Placental pericyte (primary cell): ENCODE measurements around the gene ATOSB. TPM values are rescaled to one million over a fixed set of nuclear protein-coding genes. Genes with fewer than 3 reads are reported as not detected.

Source experiments
- total RNA-seq: library from RNA; depleted of rRNA; stranded (reverse); fragments of >200 nt; gene quantifications from 2 replicates; pipeline ENCODE4 v1.2.3, GENCODE V29; 2012

The ATOSB gene, protein sequence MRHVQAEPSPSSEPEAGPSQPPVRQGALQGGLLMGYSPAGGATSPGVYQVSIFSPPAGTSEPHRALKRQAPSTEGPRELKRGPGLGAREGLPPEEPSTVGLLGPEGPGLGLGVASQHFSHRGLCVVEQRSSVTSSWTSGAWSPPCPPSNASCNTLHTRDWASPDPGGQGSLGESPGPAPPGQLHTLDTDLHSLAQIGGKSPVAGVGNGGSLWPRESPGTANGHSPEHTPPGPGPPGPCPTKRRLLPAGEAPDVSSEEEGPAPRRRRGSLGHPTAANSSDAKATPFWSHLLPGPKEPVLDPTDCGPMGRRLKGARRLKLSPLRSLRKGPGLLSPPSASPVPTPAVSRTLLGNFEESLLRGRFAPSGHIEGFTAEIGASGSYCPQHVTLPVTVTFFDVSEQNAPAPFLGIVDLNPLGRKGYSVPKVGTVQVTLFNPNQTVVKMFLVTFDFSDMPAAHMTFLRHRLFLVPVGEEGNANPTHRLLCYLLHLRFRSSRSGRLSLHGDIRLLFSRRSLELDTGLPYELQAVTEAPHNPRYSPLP
- total RNA-seq, result 46.8 and 47.3 TPM in 2 replicates

DNA sequence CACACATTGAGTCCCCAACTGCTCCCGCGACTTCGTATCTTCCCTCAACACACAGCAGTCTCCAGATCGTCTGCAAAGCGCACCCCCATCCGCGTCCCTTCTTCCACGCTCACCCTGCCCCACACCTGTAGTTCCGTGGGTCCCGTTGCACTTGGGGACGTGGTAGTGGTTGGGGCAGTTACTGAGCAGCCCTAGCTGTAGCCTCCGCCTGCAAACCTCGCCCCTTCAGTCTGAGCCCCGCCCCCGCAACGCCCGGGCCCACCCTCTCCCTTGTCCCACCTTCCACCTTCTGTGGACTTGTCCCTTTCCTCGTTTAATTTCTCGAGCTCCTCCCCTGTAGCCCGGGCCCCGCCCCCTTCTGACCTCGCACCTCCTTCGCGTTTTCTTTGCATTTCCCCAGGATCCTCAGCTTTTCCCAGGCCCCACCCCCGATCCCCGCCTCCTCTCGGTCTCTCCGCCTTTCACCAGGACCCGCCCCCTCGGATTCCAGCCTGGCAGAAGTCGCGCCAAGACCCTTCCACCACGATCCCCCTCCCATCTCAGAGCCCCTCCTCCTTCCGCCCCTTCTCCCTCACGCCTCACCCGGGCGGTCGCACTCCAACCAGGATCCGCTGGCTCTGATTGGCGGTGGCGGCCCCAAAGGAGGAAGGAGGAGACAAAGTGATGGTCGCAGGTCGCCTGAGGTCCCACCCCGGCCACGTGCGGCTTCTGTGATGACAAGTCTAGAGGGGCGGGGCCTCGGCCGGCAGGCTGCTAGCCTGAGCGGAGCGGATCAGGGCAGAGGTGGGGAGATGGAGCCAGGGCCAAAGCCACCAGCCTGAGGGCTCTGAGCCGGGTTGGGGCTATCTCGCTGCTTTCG lies at the start of gene ATOSB:
Gene ATOSB (minus strand): TSS at position 183 of the 859 bp plus-strand sequence. CDS start 7,588 bp downstream, outside the sequence.

DNA sequence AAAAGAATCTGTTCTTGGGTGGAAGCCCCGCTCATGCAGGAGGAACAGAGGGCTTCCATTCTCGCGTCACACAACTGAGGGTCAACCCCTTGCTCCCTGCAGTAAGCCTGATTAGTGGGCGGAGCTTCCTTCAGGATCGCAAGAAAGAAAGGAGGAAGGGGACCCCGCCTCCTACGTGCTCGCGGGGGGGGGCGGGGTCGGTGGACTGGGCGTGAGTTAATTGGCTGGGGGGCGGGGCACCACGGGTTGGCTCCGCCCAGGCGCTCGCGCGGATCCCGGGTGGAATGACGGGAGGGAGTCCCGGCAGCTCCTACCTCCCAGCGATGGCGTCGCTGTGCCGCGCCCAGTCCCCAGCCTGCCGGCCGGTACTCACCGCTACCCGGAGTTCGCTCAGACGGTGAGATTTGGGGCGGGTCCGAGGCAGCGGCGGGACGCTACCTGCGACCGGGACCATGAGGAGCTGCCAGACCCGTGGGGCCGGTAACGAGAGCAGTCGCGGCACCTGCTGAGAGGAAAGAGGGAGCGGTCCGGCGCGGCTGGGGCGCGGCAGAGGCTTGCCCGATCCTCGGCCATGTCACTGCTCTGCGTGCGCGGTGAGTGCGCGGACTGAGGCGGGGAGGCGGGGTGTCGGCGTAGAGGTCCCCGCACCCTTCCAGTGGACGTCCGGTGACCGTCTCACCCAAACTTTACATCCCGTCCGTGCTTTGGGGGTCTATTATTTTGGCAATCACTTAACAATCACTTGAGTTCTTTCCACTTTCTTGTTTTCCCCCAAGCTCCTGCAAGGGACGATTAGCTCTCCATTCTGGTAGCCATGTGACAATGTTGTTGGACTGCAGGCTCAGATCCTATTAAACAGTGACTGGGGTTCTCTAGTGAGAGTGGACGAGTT lies 46.3 kb upstream of the ATOSB start, which contains the start of gene UNC13B:
Gene UNC13B (plus strand): TSS at position 297 of the 892 bp plus-strand sequence. CDS start 275 bp downstream, at position 572.

DNA sequence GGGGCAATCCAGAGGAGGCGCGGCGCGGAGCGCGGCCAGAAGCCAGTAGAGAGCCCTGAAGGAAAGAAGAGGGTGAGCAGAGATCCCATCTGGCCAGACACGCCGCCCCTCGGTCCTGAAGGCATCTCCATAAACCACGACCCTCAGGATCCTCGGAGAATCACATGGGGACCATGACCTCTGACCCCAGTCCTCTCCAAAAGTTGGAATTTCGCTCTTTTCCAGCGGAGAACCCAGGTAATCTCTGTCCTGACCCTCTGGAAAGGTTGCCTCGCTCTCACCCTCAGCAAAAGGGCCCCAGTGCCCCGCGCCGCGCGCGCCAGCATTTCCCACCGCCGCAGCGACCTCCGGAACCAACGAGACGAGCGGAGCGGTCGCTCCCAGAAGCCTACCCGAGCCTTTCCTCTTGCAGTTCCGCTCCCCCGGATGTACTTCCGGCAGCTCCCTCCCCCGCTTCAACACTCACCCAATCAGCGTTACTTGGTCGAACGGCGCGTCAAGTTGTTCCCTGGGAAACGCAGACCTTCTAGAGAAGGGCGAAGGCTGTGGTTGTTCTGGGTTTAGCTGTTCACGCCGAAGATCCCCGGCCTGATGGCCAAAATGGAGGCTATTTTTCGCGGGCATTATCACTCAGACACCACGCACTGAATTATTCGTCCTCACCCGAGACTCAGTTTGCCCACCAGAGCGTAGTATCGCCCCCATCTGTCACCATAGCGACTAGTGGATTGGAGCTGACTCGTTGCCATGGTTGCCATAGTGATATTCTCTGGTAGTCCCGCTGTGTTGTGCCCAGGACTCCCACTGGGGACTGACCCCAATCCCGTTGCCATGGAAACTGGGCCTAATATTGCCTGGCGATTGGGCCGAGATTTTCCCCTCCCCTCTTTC lies 12.6 kb downstream of the ATOSB start, which contains the start of gene STOML2:
Gene STOML2 (minus strand): TSS at position 363 of the 891 bp plus-strand sequence. CDS start 37 bp downstream, at position 326.

DNA sequence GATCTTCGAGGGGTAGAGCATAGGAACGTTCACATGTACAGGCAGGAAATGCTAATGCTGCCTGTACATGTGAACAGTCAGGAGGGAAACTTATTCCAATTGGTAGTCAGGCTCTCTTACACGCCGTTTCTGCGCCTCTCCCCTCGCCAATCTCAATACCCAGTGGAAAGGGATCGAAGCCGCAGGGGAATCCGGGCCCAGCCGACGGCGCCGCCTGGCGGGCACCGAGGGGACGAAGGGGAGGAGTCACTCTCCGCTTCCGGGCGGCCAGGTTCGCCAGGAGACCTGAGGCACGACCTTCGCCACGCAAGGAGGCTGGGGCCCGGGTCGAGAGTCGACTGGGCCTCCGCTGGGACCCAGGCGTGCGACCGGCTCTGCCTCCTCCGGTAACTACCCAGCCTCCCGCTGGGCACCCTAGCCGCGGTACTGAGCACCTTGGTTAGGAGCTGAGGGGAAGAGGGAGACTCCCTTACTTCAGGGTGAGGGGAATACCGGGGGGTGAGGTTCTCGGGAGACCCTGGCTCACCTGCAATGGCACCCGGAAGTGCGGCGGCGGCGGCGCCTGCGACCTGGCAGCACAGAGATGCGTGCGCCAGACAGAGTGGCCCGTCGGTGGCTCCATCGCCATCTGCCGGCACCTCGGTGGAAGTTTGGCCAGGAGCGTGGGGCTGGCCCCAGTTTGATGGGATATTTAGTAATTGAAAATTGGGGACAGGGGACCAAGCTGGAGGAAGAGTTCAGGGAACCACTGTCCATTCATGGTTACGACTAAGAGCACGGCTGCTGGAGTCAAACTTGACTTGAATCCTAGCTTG lies 19.4 kb downstream of the ATOSB start, which contains the start of gene PIGO:
Gene PIGO (minus strand): TSS at position 557 of the 815 bp plus-strand sequence. CDS start 1,026 bp downstream, outside the sequence.

DNA sequence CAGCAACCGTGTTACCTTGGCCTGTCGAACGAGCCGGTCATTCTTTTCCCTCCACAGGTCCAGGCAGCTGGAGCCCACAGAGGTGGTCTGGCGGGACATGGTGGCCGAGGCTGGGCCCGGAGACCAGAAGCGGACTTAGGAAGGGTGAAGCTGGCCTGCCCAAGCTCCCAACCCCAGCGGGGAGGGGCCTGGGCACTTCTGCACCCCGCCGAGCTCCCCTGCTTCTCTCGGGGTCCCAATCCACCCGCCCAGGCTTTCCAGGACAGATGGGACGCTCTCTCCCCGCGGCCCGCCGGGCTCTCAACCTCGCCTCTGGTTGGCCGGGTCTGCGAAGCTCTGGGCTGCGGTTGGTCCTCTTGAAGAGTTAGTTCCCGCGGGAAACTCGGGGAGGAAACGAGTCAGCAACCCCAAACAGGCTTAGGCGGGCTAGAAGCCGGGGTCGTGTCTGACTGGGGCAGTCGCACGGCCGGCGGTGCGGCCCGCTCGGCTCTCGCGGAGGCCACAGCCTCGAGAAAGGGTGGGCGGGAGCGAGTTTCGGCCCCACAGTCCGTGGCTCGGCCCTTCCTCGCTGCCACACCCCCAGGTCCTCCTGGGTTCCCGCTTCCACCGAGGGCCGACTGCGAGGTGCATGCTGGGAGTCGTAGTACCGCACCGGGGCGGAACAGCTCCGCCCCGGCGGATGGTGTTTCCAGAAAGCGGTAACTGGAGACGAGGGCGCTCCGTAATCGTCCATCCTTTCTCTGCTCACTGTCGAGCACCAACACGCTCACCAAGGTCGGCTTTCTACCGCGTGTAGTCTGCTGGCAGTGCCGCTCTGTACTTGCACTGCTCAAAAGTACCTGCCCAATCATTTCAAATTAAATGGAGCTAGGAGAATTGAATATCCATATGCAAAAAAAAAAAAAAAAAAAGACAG lies 36.0 kb downstream of the ATOSB start, which contains the start of gene FANCG:
Gene FANCG (minus strand): TSS at position 517 of the 916 bp plus-strand sequence. CDS start 418 bp downstream, at position 99.

DNA sequence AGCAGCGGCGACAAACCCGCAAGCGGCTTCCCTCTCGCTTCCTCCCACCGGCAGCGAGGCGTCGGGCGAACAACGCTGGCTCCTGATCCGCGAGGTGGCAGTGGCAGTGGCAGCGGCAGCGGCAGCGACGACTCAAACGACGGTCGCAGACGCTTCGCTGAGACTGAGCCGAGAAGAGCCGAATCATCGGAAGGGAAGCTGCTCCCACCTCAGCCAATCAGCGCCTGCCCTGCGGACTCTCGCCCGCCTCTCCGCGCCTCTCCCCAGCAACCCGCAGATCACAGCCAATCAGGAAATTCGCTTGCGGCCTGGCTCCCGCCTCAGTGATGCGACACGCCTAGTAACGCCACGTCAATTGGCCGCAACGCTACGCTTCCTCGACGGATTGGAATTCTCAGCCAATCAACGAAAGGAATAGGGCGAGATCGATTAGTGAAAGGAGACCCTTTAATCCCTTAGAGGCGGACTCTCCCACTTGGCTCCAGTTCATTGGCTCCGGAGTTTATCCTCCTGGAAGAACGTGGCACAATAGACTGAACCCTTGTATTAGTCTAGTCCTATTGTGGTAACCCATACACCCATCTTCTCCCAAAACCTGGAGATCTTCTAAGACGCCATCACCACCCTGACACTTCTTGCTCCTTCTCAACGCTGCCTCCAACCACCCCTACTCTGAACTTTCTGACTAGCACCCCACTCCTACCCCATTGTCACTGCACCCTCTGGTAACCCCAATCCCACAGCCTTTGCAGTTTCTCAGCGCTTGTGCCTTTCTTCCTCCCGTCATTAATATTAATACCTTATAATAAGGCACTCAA lies 43.0 kb downstream of the ATOSB start, which contains the start of gene VCP:
Gene VCP (minus strand): TSS at position 165 of the 818 bp plus-strand sequence. CDS start 272 bp downstream, outside the sequence.

Other genes starting within 250 kb of the ATOSB start
- not detected in 2 replicates for gene PHF24, start 157.6 kb downstream of the ATOSB start, total RNA-seq
- gene DNAJB5, start 126.1 kb downstream of the ATOSB start, total RNA-seq, result 11.6 and 22.3 TPM in 2 replicates
- 516 and 635 TPM in 2 replicates for gene VCP, start 43.2 kb downstream of the ATOSB start, total RNA-seq
- 11.4 and 52.3 TPM in 2 replicates for gene FANCG, start 35.9 kb downstream of the ATOSB start, total RNA-seq
- 18.5 and 22.3 TPM in 2 replicates for gene PIGO, start 19.3 kb downstream of the ATOSB start, total RNA-seq
- gene STOML2, start 12.7 kb downstream of the ATOSB start, total RNA-seq, result 143 and 232 TPM in 2 replicates
- gene UNC13B, start 46.1 kb upstream of the ATOSB start, total RNA-seq, result 28.9 and 35.4 TPM in 2 replicates